Smooth muscle cell (in vitro differentiated cells): Measurements from ENCODE around the gene CCDC138. TPM values are rescaled to one million over a fixed set of nuclear protein-coding genes. Genes with fewer than 3 reads are reported as not detected.

ENCODE experiments used
- DNase-seq: peaks from one replicate; lab custom pipeline; 2025; ENCODE audit not compliant: unreplicated experiment; lab: John Stamatoyannopoulos, UW
- H2AFZ ChIP-seq: fragments of 200-600 bp; sonication (generic); 2 replicates; pipeline ENCODE4 v1.6.0; 2016; ENCODE audit warnings: antibody characterized with exemption, low read depth, mild to moderate bottlenecking
- H3F3A ChIP-seq: fragments of 200-600 bp; sonication (generic); 2 replicates; pipeline ENCODE4 v1.6.0; 2017; ENCODE audit warnings: antibody characterized with exemption, low read depth
- H3K27ac ChIP-seq: fragments of 200-600 bp; sonication (generic); 2 replicates; pipeline ENCODE4 v1.5.1; 2016; ENCODE audit warnings: low read depth, mild to moderate bottlenecking
- H3K27me3 ChIP-seq: fragments of 200-600 bp; sonication (generic); 2 replicates; pipeline ENCODE4 v1.6.1; 2016; ENCODE audit warnings: low read depth, mild to moderate bottlenecking
- H3K36me3 ChIP-seq: fragments of 200-600 bp; sonication (generic); 2 replicates; pipeline ENCODE4 v1.5.1; 2016; ENCODE audit warnings: low read depth
- H3K4me1 ChIP-seq: fragments of 200-600 bp; sonication (generic); 2 replicates; pipeline ENCODE4 v1.5.1; 2016; ENCODE audit warnings: low read depth
- H3K4me2 ChIP-seq: fragments of 200-600 bp; sonication (generic); 2 replicates; pipeline ENCODE4 v1.6.0; 2016; ENCODE audit warnings: mild to moderate bottlenecking
- H3K4me3 ChIP-seq: fragments of 200-600 bp; sonication (generic); 2 replicates; pipeline ENCODE4 v1.5.1; 2016; ENCODE audit warnings: mild to moderate bottlenecking
- H3K79me2 ChIP-seq: fragments of 200-600 bp; sonication (generic); 2 replicates; pipeline ENCODE4 v1.6.0; 2016; ENCODE audit warnings: low read depth, mild to moderate bottlenecking
- H3K9ac ChIP-seq: fragments of 200-600 bp; sonication (generic); 2 replicates; pipeline ENCODE4 v1.6.0; 2016; ENCODE audit warnings: low read depth
- H3K9me3 ChIP-seq: fragments of 200-600 bp; sonication (generic); replicated peaks from 2 replicates; pipeline ENCODE4 v1.5.1; 2016; ENCODE audit warnings: low read depth
- H4K20me1 ChIP-seq: fragments of 200-600 bp; sonication (generic); 2 replicates; pipeline ENCODE4 v1.6.0; 2016; ENCODE audit warnings: low read depth
- WGBS: methylation state at CpG from one replicate; pipeline ENCODE4 v1.1.7; 2016; ENCODE audit warnings: low lambda C conversion rate; 5-methylcytosine and 5-hydroxymethylcytosine counted together
- polyA plus RNA-seq: library from polyadenylated mRNA; unstranded; fragments of >200 nt; fragmentation: Nextera tagmentation; extraction: Ambion mirVana; gene quantifications from 2 replicates; pipeline ENCODE4 v1.2.1, GENCODE V29; 2016
- total RNA-seq: library from RNA; depleted of rRNA; stranded (reverse); fragments of >200 nt; gene quantifications from 2 replicates; pipeline ENCODE4 v1.2.3, GENCODE V29; 2014
- TF ChIP-seq, protein P1 (sequence below): fragments of 200-600 bp; sonication (generic); IDR thresholded peaks from 2 replicates; pipeline ENCODE4 v1.5.1; 2017; ENCODE audit warnings: borderline replicate concordance, mild to moderate bottlenecking, antibody characterized with exemption; ENCODE audit not compliant: insufficient read depth, poor library complexity, severe bottlenecking

The CCDC138 gene
- total and polyA plus RNA-seq, 2 experiments from 2014 or later, result 2.7 to 5.9 TPM

DNA sequence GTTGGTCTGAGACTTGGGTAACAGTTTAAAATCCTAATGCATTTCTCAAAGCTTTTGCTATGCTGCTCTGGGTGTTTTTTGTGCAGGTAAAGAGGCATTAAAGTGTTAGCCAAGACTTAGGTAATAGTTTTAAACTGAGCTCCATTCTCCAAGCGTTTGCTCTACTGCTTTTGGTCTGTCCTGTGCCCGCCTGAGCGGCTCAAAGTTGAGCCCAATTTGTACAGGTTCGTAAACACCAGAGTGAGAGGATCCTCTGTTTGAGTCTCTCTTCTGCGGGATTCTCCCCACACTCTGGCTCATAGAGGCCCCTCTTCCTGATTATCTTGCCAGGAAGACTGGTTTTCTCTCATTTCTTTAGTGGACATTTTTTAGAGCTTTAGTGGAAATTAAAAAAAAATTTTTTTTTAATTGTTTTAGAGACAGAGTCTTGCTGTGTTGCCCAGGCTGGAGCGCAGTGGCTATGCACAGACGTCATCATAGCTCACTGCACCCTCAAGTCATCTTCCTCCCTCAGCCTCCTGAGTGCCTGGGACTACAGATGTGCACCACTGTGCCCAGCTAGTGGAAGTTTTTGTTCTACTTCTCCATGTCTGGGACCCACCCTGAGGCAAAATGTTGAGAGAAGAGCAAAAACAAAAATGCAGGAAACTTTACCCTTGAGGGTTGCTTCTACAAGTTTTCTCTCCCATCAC lies 16.6 kb downstream of the CCDC138 start:
- Histone ChIP-seq H3K4me2 (no peak overlapping the region), H3K4me1 (no peaks in the 10 kb centered on the region), H3K79me2 (no peaks in the 10 kb centered on the region), H3K27me3 (no peaks in the 10 kb centered on the region), H3K9me3 (no peaks in the 10 kb centered on the region), H3K9ac (no peak overlapping the region), H3K4me3 (no peak overlapping the region), H3K36me3 (peaks cover 13% of the 10 kb centered on the region), H3K27ac (no peak overlapping the region), H4K20me1 (no peaks in the 10 kb centered on the region), H2AFZ (no peak overlapping the region), H3F3A (no peaks in the 10 kb centered on the region)
- TF ChIP-seq, protein P1, sequence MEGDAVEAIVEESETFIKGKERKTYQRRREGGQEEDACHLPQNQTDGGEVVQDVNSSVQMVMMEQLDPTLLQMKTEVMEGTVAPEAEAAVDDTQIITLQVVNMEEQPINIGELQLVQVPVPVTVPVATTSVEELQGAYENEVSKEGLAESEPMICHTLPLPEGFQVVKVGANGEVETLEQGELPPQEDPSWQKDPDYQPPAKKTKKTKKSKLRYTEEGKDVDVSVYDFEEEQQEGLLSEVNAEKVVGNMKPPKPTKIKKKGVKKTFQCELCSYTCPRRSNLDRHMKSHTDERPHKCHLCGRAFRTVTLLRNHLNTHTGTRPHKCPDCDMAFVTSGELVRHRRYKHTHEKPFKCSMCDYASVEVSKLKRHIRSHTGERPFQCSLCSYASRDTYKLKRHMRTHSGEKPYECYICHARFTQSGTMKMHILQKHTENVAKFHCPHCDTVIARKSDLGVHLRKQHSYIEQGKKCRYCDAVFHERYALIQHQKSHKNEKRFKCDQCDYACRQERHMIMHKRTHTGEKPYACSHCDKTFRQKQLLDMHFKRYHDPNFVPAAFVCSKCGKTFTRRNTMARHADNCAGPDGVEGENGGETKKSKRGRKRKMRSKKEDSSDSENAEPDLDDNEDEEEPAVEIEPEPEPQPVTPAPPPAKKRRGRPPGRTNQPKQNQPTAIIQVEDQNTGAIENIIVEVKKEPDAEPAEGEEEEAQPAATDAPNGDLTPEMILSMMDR, result no peak
- 95% methylated on average over 7 of the region's 7 CpGs for WGBS
- no peak for DNase-seq

DNA sequence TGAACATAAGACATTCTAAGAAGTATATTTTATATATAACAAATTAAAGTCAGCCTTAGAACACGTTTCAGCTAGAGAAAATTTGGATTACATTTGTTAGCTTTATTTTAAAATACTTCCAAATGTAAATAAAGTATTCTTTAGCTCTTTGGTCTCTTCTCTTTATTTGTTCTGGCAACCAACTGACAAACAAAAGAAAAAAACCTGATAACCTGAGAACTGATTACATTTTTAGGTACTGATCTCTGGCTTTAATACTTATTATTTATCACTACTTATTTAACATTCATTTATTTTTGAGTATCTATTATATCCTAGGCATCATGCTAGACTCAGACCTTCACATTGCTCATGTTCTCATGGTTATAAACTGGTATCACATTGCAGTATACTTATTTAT lies 18.5 kb downstream of the CCDC138 start:
- Histone ChIP-seq H3F3A (no peaks in the 10 kb centered on the region), H3K4me1 (no peaks in the 10 kb centered on the region), H3K79me2 (peaks cover 13% of the 10 kb centered on the region), H3K4me2 (no peak overlapping the region), H3K4me3 (no peak overlapping the region), H3K27ac (no peak overlapping the region), H3K36me3 (peaks cover 6% of the 10 kb centered on the region), H3K9ac (no peak overlapping the region), H3K9me3 (peaks cover 16% of the 10 kb centered on the region), H3K27me3 (no peaks in the 10 kb centered on the region), H2AFZ (no peak overlapping the region), H4K20me1 (no peaks in the 10 kb centered on the region)
- TF ChIP-seq, protein P1, result no peak
- 94% methylated on average over 1 of the region's 1 CpG for WGBS
- no peak for DNase-seq

DNA sequence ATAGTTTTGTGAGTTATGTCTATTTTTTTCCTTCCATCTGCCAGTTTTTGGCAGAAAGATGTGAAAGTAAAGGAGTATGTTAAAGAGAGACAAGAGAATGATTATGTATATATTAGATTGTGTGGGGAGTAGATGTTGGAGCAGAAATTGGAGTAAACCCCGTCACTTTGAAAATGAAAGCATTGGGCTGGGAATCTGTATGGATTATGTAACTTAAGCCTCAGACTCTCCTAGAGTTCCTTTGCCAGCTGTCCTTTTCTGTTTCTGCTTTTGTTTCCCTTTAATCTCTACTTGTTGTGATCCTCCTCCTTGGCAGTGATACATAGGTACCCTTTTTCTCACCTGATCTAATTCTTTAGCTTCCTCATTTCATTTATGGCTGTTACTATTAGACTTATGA lies 19.2 kb downstream of the CCDC138 start:
- peaks cover 20% of the 10 kb centered on the region for H3K79me2 ChIP-seq
- no peaks in the 10 kb centered on the region for H3K27me3 ChIP-seq
- H3K9me3 ChIP-seq, result peaks cover 18% of the 10 kb centered on the region
- TF ChIP-seq, protein P1, result no peak
- no peak overlapping the region for H3K4me3 ChIP-seq
- WGBS, result 100% methylated on average over 1 of the region's 1 CpG
- no peaks in the 10 kb centered on the region for H3F3A ChIP-seq
- H3K36me3 ChIP-seq, result peaks cover 6% of the 10 kb centered on the region
- H3K9ac ChIP-seq, result no peak overlapping the region
- no peaks in the 10 kb centered on the region for H3K4me1 ChIP-seq
- no peak overlapping the region for H3K4me2 ChIP-seq
- no peak for DNase-seq
- no peak overlapping the region for H3K27ac ChIP-seq
- H2AFZ ChIP-seq, result no peak overlapping the region
- H4K20me1 ChIP-seq, result no peaks in the 10 kb centered on the region
